Stimulated activated CD4-positive, alpha-beta T cell treated with anti-CD3 and anti-CD28 coated beads, Interleukin-2, amount 100 ng/mL, for 4 hours (primary cell): ENCODE measurements around the gene TCERG1L.

ENCODE experiments used
- DNase-seq: peaks from one replicate; pipeline ENCODE4 v3.0.0-alpha.2; 2020; ENCODE audit warnings: low read depth

The TCERG1L gene

GRCh38 chr10:131207584-131208532, 103.7 kb downstream of the TCERG1L start:
- no peak for DNase-seq

- no peak for DNase-seq
These were observed 104.3 kb downstream of the TCERG1L start for GRCh38 chr10:131207176-131207575.

- DNase-seq, result no peak
These were observed 105.2 kb downstream of the TCERG1L start for GRCh38 chr10:131206111-131206995.

- no peak for DNase-seq
These were observed 106.0 kb downstream of the TCERG1L start for GRCh38 chr10:131205556-131205955.

- DNase-seq, result no peak
These were observed 106.9 kb downstream of the TCERG1L start for GRCh38 chr10:131204406-131205152.

GRCh38 chr10:131203456-131204357, 107.8 kb downstream of the TCERG1L start:
- DNase-seq, result no peak

DNA sequence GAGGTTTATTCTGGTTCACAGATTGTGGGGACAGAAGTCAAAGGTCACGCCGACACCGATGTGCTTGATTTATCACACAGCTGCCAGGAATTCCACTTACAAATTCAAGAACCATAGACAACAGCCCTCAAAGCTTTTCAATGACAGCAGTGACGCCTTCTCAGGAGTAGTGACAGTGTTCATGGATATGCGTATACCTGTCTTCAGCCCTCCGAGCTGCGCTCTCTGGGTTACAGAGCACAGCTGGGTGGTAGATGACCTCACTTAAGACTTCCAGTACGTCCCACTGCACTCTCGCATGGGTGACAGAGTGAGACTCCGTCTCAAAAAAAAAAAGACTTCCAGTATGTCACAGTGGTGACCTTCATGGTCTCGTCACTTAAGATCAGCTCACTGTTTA, 108.5 kb downstream of the TCERG1L start:
- DNase-seq, result no peak

- DNase-seq, result no peak
These were observed 109.6 kb downstream of the TCERG1L start for GRCh38 chr10:131201741-131202515.

- DNase-seq, result no peak
These were observed 110.6 kb downstream of the TCERG1L start for GRCh38 chr10:131200856-131201470.

DNA sequence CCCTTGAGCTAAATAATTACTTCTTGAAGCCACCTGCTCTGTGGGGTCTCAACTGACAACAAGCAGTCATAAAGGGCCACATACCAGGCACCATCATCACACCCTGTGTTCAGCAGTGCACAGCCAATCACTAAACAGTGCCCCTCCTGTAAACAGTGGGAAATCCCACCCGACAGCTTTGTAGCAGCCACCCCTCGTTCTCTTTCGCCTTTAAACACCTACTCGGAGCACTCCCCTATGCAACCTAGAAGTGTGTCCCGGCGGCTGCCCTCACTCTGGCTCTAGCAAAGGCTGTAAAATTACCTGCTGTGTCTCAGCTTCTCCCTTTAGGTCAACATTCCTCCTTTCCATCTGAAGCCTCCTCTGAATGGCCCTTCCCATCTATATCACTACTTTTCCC, 111.9 kb downstream of the TCERG1L start:
- DNase-seq, result no peak

DNA sequence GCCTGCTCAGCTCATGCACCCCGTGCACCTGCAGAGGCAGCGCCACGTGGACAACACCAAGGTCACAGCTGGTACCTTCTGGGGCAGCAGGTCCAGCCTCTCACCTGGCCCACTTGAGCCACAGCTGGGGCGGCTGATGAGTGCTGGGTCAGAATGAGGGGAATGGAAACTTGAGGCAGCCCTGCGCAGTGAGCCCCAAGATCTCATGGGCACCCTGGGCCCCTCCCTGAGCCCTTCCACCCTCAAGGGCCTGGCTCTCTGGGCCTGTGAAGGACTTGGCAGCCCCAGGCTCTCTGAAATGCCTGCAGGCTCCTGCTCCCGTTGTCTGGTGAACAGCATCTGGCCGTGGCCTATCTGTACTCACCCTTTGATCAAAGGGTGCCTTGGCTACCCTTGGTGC, 112.7 kb downstream of the TCERG1L start:
- DNase-seq, result no peak

DNA sequence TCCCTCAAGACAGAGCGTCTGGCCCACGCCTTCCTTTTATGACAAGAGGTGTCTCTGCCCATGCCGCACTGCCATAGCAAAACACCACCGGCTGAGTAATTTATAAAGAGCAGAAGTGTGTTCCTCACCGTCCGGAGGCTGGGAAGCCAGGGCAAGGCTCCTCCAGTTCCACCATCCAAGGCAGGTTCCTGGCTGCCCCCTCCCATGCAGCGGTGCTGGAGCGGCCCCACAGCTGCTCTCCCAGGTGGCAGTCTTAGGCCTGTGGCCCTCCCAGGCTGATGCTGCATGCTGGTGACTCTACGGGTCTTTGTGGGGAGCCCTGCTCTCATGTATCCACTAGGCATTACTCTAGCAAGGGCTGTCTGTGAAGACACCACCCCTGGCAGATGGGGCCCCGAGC, 113.1 kb downstream of the TCERG1L start:
- no peak for DNase-seq

DNA sequence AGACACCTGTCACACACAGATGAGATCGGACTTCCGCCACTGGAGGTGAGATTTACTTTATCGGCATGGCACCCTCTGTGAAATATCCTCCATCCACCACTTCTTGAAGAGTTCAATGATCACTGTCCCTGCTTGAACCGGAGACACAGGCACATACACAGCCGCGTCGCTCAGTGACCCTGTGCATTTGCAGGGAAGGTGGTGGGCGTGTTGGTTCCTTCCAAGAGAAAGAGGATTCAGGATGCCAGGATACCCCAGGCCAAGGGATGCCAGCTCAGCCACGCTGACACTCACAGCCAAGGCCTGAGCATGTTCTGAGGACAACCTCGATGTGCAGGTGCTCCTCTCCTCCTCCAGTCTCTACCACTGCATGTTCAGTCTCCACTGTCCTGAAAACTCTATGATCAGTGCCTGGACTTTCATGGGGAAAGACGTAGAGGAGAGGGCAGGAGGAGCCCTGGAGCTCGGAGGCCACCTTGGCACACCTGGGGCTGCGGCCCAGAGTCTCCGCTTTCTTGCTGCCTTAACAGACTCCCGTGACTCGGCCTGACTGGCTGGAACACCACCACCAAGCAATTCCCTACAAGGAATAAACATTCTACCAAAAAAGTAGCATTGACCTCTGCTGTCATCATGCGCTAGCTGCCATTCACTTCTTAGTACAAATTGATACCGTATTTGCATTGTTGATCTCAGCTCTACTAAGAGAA, 115.2 kb downstream of the TCERG1L start:
- no peak for DNase-seq

- DNase-seq, result no peak
These were observed 115.9 kb downstream of the TCERG1L start for GRCh38 chr10:131195558-131196159.

DNA sequence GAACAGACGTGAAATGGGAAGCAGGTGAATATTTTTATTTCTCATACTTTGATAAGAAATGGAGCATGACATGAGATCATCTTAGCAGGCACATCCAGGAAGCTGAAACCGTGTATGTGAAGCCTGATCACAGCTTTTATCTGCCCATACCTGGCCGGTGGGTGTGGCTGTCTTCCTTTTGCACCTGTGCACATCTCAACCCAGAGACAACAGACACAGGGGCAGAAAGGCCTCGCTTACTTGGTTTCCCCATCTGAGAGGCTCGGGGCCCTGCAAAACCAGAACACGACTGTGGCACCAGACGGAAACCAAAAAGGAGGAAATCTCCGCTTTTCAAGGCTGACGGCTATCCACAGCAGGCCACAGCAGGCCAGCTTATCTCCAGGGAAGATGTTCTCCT, 116.4 kb downstream of the TCERG1L start:
- DNase-seq, result no peak

- no peak for DNase-seq
These were observed 117.6 kb downstream of the TCERG1L start for GRCh38 chr10:131193923-131194322.

DNA sequence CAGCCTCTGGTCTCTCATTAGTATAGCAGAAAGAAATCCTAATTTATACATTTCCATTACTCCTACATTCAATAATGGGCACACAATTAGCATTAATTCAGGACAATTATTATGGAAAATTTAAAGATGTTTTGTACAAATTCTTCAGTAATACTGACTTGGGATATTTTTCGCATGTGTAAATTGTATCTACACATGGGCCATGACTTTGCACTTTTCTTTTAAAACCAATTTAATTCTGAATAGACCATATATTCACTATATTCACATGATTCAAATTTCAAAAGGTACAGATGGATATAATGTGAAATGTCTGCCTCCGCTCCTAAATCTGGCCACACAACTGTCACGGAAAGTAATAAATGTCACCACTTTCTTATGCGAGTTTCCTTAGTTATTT, 123.0 kb downstream of the TCERG1L start:
- DNase-seq, result no peak

DNA sequence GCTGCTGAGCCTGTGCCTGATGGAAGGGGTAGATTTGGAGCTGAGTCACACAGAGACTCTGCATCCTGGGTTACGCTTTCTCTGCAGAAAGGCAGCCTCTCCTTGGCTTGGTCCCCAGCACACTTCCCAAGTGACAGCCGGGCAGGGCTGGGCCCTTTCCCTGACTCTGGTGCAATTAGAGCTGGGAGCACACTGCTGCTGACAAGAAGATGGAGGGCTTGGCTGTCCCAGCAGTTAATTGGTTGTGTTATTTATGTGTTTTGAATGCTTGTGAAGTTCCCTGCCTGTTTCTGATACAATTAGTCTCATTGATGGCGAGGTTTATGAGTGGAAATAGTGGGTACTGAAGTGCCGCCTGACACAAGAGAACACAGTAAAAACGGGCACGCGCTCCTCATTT, 123.6 kb downstream of the TCERG1L start:
- no peak for DNase-seq

DNA sequence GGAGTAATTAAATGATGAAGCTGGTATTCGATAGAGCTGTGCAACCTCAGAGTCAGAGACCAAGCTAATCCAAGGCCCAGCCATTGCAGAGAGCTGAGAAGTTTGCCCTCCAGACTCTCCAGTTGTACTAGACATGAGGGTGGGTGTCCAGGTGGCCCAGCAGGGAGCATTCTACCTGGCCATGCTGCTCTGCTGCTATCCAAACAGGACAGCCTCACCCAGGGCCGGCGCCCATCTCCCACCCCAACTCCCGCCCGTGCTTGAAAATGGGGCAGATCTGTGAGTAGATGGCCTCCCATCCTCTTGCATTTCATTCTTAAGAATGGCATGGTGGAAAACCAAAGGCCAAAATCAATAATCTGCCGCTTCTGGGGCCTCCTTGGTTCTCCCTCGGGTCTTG, 124.2 kb downstream of the TCERG1L start:
- DNase-seq, result no peak
